Fibroblast of the aortic adventitia (primary cell): ENCODE data around the gene PRKN. TPM values are rescaled to one million over a fixed set of nuclear protein-coding genes. Genes with fewer than 3 reads are reported as not detected.
A peak's percentile ranks its signal among the peaks of the same experiment; 100 is the strongest.

Experiments
- DNase-seq: peaks from one replicate; pipeline ENCODE4 v3.0.0-alpha.2; 2010; ENCODE audit warnings: low read depth
- H3K4me3 ChIP-seq: 2 replicates; pipeline ENCODE4 v1.5.1; 2011; ENCODE audit warnings: low read depth, mild to moderate bottlenecking, control low read depth, low read length, moderate library complexity
- total RNA-seq: library from RNA; depleted of rRNA; stranded (reverse); fragments of >200 nt; gene quantifications from 2 replicates; pipeline ENCODE4 v1.2.3, GENCODE V29; 2012; ENCODE audit warnings: low replicate concordance
- TF ChIP-seq, protein P1 (sequence below): IDR thresholded peaks from 2 replicates; pipeline ENCODE4 v1.5.1; 2011; ENCODE audit warnings: mild to moderate bottlenecking, low read length, control low read depth, inconsistent platforms; ENCODE audit not compliant: insufficient read depth

The PRKN gene
- total RNA-seq, 1 donor = 2.0 TPM

DNA sequence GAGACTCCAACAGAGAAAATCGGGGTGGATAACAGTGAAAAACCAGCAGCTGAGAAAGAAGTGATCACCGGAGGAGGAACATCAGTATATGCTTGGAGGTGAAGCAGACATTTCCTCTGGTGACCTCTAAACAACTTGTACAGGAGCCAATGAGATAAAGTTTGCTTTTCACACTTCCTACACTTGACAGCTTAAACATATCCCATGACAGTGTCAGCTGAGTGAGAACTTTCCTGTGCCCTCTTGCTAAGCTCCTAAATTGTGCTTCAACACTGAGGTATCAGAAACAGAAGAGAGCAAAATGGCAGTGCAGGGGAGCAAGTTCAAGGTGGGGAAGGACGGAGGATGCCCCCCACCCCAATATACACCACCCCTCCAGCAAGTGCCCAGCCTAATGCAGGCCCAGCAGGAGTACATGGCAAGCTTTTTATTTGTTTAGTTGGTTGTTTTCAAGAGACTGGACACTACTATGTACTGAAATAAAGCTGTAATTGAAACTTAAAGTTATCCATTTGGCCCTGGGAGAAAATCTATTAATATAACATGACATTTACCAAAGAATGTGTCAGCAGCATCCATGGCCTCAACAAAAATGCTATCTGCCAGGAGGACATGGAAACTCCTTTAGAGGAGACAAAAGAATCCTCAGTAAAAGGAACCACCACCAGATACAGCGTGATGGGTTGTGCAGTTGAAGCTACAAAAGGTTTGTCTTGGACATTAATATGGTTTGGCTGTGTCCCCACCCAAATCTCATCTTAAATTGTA lies 540.2 kb downstream of the PRKN start:
- no peak overlapping the region for H3K4me3 ChIP-seq
- TF ChIP-seq, protein P1, sequence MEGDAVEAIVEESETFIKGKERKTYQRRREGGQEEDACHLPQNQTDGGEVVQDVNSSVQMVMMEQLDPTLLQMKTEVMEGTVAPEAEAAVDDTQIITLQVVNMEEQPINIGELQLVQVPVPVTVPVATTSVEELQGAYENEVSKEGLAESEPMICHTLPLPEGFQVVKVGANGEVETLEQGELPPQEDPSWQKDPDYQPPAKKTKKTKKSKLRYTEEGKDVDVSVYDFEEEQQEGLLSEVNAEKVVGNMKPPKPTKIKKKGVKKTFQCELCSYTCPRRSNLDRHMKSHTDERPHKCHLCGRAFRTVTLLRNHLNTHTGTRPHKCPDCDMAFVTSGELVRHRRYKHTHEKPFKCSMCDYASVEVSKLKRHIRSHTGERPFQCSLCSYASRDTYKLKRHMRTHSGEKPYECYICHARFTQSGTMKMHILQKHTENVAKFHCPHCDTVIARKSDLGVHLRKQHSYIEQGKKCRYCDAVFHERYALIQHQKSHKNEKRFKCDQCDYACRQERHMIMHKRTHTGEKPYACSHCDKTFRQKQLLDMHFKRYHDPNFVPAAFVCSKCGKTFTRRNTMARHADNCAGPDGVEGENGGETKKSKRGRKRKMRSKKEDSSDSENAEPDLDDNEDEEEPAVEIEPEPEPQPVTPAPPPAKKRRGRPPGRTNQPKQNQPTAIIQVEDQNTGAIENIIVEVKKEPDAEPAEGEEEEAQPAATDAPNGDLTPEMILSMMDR = no peak
- DNase-seq = no peak

DNA sequence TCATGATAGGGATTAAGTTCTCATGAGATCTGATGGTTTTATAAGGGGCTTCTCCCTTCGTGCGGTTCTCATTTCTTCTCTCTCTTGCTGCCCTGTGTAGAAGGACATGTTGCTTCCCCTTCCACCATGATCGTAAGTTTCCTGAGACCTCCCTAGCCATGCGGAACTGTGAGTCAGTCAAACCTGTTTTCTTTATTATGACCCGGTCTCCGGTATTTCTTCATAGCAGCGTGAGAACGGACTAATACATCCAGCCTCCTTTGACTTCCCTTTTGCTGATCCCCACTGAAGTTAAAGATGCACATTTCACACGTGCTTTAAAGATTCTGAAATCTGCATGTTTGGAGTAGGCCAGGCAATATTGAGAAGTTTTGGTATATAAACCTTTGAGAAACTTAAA lies 543.1 kb downstream of the PRKN start:
- H3K4me3 ChIP-seq = no peak overlapping the region
- DNase-seq = no peak
- TF ChIP-seq, protein P1 = no peak

DNA sequence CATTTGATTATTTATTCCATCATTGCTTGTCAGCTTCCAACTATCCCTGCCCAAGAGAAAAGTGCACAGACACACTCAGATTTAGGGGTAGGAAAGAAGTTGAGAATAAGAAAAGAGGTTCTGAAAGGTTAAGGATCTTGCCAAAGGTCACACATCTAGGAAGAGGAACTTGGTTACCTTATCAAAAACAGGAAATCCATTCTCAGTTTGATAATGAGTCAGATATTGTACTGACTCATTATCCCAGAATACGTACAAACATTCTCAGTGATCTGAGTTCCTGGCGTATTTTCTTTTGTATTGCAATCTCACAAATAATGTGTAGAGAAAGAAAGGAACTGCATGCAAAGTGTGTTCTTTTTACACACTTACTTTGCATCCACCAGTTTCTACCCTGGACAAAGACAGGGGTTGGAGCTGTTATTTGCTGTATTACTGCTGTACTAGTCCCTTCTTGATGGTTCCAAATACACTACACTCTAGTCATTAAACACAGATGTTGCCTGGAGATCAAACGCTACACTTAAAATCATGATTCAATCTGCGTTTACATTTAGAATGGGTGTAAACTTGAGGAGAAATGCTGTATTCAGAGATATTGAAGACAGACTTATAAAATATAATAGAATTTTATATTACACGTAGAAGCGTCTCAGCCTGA lies 545.7 kb downstream of the PRKN start:
- no peak overlapping the region for H3K4me3 ChIP-seq
- DNase-seq = peak; percentile 0
- TF ChIP-seq, protein P1 = no peak

DNA sequence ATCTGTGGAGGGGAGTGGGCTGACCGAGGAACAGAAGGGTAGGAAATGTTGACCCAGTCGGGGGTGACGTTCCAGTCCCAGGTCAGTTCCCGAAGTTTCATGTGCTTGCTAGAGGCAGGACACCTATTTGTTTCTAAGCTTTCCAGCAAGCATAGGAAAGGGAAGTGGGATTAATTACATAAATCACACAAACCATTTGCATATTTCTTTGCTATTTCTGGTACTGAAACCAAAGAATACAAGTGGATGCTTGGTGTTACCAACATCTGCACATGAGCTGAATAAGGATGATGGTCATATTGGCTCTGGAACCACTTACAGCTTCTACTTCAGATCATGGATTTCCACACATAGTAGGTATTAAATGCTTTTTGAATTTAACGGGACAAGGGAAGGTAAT lies 546.5 kb downstream of the PRKN start:
- H3K4me3 ChIP-seq = no peak overlapping the region
- TF ChIP-seq, protein P1 = no peak
- DNase-seq = no peak

DNA sequence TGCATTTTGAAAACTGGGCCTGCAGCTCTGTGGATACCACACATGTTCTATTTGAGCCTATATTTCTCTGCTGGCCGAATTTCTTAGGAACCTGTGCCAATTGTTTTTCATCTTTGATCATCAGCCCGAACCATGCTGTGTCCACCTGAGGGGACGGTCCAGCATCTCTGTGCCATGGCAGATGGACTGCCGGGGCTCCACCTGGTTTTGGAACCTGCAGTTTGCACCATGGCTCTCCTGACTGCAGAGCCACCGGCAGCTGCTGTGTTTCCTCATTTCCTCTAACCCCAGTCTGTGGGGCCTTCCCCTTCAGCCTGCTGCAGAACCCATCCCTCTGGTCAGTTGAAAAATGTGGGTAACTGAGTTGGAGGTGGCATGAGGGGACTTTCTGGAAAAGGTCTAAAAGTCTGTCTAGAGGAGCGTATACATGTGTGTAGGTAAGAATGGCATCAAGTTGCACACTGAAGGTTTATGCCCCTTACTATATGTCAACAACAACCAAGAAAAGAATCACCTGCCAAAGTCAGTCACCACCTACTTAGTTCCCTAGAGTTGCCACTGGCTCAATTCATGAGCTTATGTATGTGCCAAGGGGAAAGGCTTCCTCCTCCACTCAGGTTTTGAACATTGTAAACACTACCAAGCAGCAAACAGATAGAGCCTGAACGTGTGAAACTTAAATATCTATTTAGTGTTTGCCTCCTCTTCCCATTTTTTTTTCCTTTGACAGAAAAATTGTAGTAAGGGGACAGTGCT lies 548.2 kb downstream of the PRKN start:
- no peak for DNase-seq
- TF ChIP-seq, protein P1 = no peak
- H3K4me3 ChIP-seq = no peak overlapping the region

DNA sequence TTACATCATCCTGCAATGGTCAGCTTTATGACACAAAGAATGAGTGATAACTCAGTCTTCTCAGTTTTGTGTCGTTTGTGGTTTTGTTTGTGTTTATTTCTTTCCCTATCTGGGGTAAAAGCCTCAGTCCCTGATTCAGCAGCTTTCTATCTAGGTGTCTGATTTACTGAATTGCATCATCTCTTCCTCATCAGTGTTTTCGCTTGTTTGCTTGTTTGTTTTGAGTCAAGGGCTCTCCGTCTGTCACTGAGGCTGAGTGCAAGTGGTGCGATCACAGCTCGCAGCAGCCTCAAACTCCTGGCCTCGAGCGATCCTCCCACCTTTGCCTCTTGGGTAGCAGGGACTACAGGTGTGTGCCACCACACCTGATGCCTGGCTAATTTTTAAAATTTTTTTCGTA lies 548.9 kb downstream of the PRKN start:
- no peak overlapping the region for H3K4me3 ChIP-seq
- DNase-seq = no peak

More for the DNA sequence above, 548.9 kb downstream of the PRKN start:
- TF ChIP-seq, protein P1 = no peak
